Body of pancreas (tissue), 4 donors: ENCODE results near the gene DNAH1.

ENCODE experiments used
- POLR2A ChIP-seq, 3 donors: fragments of 450-650 bp; IDR thresholded peaks; one replicate each; pipeline ENCODE4 v1.6.1; 2016; ENCODE audit warnings: antibody characterized with exemption in 3 of 3, mild to moderate bottlenecking in 2 of 3
- TF ChIP-seq, protein P1 (sequence below), 7 experiments: fragments of 450-650 bp in 4 of 7; fragments of 200-600 bp in 3 of 7; sonication (generic) in 3 of 7; IDR thresholded peaks; one replicate each; pipeline ENCODE4 v1.5.1; 2016 to 2019; ENCODE audit warnings: antibody characterized with exemption in 7 of 7

- TF ChIP-seq, protein P1, sequence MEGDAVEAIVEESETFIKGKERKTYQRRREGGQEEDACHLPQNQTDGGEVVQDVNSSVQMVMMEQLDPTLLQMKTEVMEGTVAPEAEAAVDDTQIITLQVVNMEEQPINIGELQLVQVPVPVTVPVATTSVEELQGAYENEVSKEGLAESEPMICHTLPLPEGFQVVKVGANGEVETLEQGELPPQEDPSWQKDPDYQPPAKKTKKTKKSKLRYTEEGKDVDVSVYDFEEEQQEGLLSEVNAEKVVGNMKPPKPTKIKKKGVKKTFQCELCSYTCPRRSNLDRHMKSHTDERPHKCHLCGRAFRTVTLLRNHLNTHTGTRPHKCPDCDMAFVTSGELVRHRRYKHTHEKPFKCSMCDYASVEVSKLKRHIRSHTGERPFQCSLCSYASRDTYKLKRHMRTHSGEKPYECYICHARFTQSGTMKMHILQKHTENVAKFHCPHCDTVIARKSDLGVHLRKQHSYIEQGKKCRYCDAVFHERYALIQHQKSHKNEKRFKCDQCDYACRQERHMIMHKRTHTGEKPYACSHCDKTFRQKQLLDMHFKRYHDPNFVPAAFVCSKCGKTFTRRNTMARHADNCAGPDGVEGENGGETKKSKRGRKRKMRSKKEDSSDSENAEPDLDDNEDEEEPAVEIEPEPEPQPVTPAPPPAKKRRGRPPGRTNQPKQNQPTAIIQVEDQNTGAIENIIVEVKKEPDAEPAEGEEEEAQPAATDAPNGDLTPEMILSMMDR (IDR thresholded peaks at IDR 0.05), result no peak
- no peak for TF ChIP-seq POLR2A (IDR thresholded peaks at IDR 0.05)
These were observed 5.4 kb downstream of the DNAH1 start for GRCh38 chr3:52321481-52321880.
